Vagina (tissue), 2 donors: ENCODE results near the gene DDR1. TPM values are rescaled to one million over a fixed set of nuclear protein-coding genes. Genes with fewer than 3 reads are reported as not detected.
"Not testable (repeated sequence)": the region's sequence is repeated elsewhere in the genome, so short reads cannot be mapped to it uniquely, and the experiment has no call there.

ENCODE experiments used
- DNase-seq, 2 donors: peaks; one replicate each; pipeline ENCODE4 v3.0.0-alpha.2; 2017; ENCODE audit errors: extremely low spot score in 2 of 2
- H3K27ac ChIP-seq: fragments of 200-600 bp; sonication (generic); one replicate; pipeline ENCODE4 v1.5.1; 2019
- H3K27me3 ChIP-seq: fragments of 200-600 bp; sonication (generic); one replicate; pipeline ENCODE4 v1.5.1; 2019
- H3K36me3 ChIP-seq, 2 donors: fragments of 200-600 bp; sonication (generic); one replicate each; pipeline ENCODE4 v1.5.1; 2017 to 2019
- H3K4me1 ChIP-seq: fragments of 200-600 bp; sonication (generic); one replicate; pipeline ENCODE4 v1.5.1; 2019
- H3K4me3 ChIP-seq, 2 donors: fragments of 200-600 bp; sonication (generic); 1 replicate in 1 of 2; 2 replicates in 1 of 2; pipeline ENCODE4 v1.5.1; 2016 to 2019
- H3K9me3 ChIP-seq: fragments of 200-600 bp; sonication (generic); one replicate; pipeline ENCODE4 v1.5.1; 2019
- POLR2A ChIP-seq, 2 donors: fragments of 450-650 bp; IDR thresholded peaks; one replicate each; pipeline ENCODE4 v1.6.1; 2017; ENCODE audit warnings: antibody characterized with exemption in 2 of 2, mild to moderate bottlenecking in 2 of 2, moderate library complexity in 2 of 2
- POLR2AphosphoS5 ChIP-seq, 2 donors: sonication (generic); formaldehyde crosslinking; IDR thresholded peaks; one replicate each; pipeline ENCODE4 v1.9.0; 2017; ENCODE audit warnings: antibody characterized with exemption in 2 of 2, mild to moderate bottlenecking in 2 of 2, low read depth in 1 of 2; ENCODE audit not compliant: insufficient read depth in 1 of 2
- intact Hi-C: fragments of 100-400 bp; cut with DNase I; formaldehyde crosslinking; loops from one replicate; pipeline ENCODE4 v1.15.1; 2023
- total RNA-seq: library from RNA; depleted of rRNA; stranded (reverse); fragments of >200 nt; gene quantifications from one replicate; pipeline ENCODE4 v1.2.3, GENCODE V29; 2016
- TF ChIP-seq, protein P1 (sequence below), 3 experiments: fragments of 450-650 bp in 2 of 3; fragments of 200-600 bp in 1 of 3; sonication (generic) in 1 of 3; IDR thresholded peaks; one replicate each; pipeline ENCODE4 v1.5.1; 2017 to 2019; ENCODE audit warnings: antibody characterized with exemption in 3 of 3, mild to moderate bottlenecking in 2 of 3, moderate library complexity in 2 of 3

The DDR1 gene
- total RNA-seq, 1 donor from 2014 or later = 71.5 TPM

DNA sequence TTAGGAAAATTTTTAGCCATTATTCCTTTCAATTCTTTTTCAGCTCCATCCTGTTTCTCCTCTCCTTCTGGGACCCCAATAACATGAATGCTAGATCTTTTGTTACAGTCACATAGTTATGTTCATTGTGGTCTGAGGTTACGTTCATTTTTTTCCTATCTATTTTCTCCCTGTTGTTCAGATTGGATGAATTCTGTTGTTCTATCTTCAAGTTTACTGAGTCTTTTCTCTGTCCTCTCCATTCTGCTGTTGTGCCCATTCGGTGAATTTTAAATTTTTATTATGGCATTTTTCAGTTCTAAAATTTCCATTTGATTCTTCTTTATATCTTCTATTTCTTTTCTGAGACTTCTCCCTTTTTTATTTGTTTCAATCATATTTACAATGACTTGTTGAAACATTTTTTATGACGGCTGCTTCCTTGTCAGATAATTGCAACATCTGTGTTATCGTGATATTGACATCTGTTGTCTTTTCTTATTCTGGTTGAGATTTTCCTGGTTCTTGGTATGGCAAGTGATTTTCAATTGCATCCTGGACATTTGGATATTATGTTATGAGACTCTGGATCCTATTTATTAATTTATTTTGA, 12.6 kb upstream of the DDR1 start:
- Histone ChIP-seq H3K4me1 (peaks cover 16% of the 10 kb centered on the region), H3K27me3 (no peaks in the 10 kb centered on the region), H3K4me3 (no peak overlapping the region), H3K36me3 (no peaks in the 10 kb centered on the region), H3K27ac (no peak overlapping the region), H3K9me3 (peaks cover 11% of the 10 kb centered on the region)
- TF ChIP-seq POLR2AphosphoS5 (IDR thresholded peaks at IDR 0.05; ENCODE audit: insufficient read depth in 1 of 2, low read depth in 1 of 2) (no peak), POLR2A (IDR thresholded peaks at IDR 0.05) (no peak)
- intact Hi-C loops = no loop called here
- DNase-seq = no peak

DNA sequence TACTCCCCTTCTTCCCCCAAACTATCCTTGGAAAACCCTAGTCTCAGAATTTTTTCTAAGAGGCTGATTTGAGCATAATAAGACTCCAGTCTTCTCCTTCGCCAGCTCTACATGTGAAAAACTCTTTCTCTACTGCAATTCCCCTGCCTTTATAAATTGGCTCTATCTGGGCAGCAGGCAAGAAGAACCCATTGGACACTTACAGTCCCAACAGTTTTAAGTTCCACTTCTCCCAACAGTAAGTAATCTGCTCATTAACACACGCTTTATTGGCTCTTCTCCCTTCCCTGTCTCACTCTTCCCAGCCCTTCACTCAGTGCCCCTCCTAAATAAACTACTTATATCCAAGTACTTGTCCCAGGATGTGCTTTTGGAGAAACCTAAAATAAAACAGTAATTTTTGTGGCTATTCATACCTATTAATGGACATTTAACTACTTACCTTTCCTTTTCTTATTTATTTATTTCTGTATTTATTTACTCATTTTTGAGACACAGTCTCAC, 11.1 kb upstream of the DDR1 start:
- no peak overlapping the region for H3K4me3 ChIP-seq
- no peaks in the 10 kb centered on the region for H3K27me3 ChIP-seq
- H3K9me3 ChIP-seq = peaks cover 11% of the 10 kb centered on the region
- intact Hi-C loops = no loop called here
- no peak overlapping the region for H3K27ac ChIP-seq
- H3K36me3 ChIP-seq = no peaks in the 10 kb centered on the region
- TF ChIP-seq POLR2AphosphoS5 (IDR thresholded peaks at IDR 0.05; ENCODE audit: insufficient read depth in 1 of 2, low read depth in 1 of 2) = no peak
- TF ChIP-seq, protein P1, sequence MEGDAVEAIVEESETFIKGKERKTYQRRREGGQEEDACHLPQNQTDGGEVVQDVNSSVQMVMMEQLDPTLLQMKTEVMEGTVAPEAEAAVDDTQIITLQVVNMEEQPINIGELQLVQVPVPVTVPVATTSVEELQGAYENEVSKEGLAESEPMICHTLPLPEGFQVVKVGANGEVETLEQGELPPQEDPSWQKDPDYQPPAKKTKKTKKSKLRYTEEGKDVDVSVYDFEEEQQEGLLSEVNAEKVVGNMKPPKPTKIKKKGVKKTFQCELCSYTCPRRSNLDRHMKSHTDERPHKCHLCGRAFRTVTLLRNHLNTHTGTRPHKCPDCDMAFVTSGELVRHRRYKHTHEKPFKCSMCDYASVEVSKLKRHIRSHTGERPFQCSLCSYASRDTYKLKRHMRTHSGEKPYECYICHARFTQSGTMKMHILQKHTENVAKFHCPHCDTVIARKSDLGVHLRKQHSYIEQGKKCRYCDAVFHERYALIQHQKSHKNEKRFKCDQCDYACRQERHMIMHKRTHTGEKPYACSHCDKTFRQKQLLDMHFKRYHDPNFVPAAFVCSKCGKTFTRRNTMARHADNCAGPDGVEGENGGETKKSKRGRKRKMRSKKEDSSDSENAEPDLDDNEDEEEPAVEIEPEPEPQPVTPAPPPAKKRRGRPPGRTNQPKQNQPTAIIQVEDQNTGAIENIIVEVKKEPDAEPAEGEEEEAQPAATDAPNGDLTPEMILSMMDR (IDR thresholded peaks at IDR 0.05) = no peak
- no peak for TF ChIP-seq POLR2A (IDR thresholded peaks at IDR 0.05)
- H3K4me1 ChIP-seq = peaks cover 29% of the 10 kb centered on the region
- DNase-seq = no peak

DNA sequence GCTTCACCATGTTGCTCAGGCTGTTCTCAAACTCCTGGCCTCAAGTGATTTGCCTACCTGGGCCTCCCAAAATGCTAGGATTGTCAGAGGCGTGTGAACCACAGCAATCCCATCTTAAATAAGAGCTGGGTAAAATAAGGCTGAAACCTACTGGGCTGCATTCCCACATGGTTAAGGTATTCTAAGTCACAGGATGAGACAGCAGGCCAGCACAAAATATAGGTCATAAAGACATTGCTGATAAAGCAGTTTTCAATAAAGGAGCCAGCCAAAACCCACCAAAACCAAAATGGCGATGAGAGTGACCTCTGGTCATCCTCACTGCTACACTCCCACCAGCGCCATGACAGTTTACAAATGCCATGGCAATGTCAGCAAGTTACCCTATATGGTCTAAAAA, 10.5 kb upstream of the DDR1 start:
- intact Hi-C loops, DNase-seq: not testable (repeated sequence)

DNA sequence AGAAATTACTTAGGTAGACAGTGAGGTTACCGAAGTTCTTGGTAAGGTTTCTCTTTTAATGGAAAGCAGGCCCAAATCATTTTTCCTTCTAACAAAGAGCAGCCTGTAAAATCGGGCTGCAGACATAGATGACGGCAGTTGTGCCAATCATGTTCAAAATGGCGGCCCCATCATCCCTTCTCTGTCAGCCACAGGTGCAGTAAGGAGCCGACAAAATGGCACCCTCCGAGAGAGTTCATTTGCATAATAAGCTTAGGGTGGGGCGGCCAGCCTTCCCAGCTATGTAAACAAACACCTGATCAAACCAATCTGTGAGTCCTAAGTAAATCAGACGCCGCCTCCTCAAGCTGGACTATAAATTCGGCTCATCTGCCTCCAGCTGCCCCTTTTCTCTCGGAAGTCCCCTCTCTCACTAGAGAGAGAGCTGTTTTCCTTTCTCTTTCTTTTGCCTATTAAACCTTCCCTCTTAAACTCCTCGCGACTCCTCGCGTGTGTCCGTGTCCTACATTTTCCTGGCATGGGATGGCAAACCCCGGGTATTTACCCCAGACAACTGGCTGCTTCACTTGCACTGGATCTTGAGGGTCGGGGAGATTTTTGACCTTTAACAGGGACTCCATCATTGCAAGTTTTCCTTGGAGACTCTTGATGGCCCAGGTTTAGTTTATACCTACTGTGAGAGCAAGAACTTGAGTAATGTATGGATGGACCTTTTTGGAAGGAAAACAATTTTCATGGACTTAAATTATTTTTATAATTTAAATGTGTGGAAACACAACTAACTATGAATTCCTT, 8.9 kb upstream of the DDR1 start:
- Histone ChIP-seq H3K9me3 (peaks cover under 1% of the 10 kb centered on the region), H3K4me3 (no peak overlapping the region), H3K27ac (no peak overlapping the region), H3K27me3 (no peaks in the 10 kb centered on the region), H3K36me3 (no peaks in the 10 kb centered on the region), H3K4me1 (peaks cover 31% of the 10 kb centered on the region)
- TF ChIP-seq, protein P1 (IDR thresholded peaks at IDR 0.05) = no peak
- TF ChIP-seq POLR2AphosphoS5 (IDR thresholded peaks at IDR 0.05; ENCODE audit: insufficient read depth in 1 of 2, low read depth in 1 of 2) (no peak), POLR2A (IDR thresholded peaks at IDR 0.05) (no peak)
- intact Hi-C loops = loop anchor here (2.0 kb wide), 1 partner anchor 45 kb away; no protein-coding TSS in a partner anchor
- DNase-seq = no peak

More for the DNA sequence above, 10.5 kb upstream of the DDR1 start:
- not testable (repeated sequence) for H3K27me3 ChIP-seq, H3K36me3 ChIP-seq, H3K27ac ChIP-seq, H3K4me3 ChIP-seq
- Histone ChIP-seq H3K4me1 (peaks cover 31% of the 10 kb centered on the region), H3K9me3 (peaks cover 11% of the 10 kb centered on the region)

DNA sequence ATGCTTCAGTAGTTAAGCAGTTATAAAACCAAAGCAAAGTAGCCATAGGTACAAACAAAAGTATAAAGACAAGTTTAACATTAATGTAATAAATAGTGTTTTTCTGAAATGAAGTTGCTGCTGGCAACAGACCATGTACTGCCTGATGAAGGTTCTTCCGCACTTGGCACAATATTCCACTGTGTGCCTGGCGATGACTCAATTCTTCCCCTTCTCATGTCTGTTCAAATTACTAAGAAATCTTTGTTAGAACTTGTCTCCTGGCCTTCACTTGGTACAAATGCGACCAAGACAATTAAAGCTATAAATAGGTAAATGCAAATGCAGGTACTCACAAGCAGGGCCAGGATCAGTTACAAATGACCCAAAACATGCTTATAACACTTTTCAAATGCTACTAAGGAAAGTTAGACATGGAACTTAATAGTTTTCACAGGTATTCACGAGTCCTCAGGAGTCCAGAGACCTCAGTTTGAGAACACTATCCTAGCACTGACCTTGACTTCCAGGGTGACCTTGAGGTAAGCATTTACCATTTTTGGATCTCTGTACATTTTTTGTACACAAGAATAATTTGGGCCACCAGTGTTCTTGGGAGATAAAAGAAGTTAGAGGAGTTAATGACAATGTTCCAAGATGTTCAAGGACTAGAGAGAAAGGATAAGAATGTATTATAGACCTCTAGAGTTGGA, 8.1 kb upstream of the DDR1 start:
- DNase-seq = no peak
- intact Hi-C loops = loop anchor here (2.0 kb wide), 1 partner anchor 45 kb away; no protein-coding TSS in a partner anchor

More for the DNA sequence above, 8.1 kb upstream of the DDR1 start:
- H3K27me3 ChIP-seq = no peaks in the 10 kb centered on the region
- no peaks in the 10 kb centered on the region for H3K36me3 ChIP-seq
- TF ChIP-seq POLR2AphosphoS5 (IDR thresholded peaks at IDR 0.05; ENCODE audit: insufficient read depth in 1 of 2, low read depth in 1 of 2) = peak in 1 of 2 donors; percentile 90
- TF ChIP-seq, protein P1 (IDR thresholded peaks at IDR 0.05) = no peak
- H3K4me3 ChIP-seq = no peak overlapping the region
- no peaks in the 10 kb centered on the region for H3K9me3 ChIP-seq
- H3K27ac ChIP-seq = peak overlapping the region; percentile 89
- H3K4me1 ChIP-seq = peaks cover 39% of the 10 kb centered on the region
